RKO (cell line): Measurements from ENCODE around the gene DDX47.
"Not testable (repeated sequence)": the region's sequence is repeated elsewhere in the genome, so short reads cannot be mapped to it uniquely, and the experiment has no call there.

Experiments used
- DNase-seq: peaks from one replicate; pipeline ENCODE4 v3.0.0-alpha.2; 2016; ENCODE audit warnings: low spot score

The DDX47 gene

DNA sequence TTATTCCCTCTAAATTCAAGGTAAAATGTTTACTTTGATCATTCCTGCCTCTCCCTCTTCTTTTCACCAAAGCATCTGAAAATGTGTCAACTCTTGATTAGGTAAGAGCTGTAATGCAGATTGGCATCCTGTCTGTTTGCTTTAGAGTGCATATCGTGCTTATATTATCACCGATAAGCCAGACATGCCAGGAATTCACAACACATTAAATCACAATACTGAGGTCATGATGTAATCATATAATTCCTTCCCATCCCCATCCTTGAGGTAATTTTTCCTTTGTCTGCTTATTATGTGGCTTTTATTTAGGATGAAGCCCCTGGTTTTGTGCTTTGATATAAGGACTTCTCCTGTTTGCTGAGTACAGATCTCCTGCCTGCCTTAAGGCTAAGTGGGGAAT is 10.2 kb downstream of the DDX47 start:
- no peak for DNase-seq

DNA sequence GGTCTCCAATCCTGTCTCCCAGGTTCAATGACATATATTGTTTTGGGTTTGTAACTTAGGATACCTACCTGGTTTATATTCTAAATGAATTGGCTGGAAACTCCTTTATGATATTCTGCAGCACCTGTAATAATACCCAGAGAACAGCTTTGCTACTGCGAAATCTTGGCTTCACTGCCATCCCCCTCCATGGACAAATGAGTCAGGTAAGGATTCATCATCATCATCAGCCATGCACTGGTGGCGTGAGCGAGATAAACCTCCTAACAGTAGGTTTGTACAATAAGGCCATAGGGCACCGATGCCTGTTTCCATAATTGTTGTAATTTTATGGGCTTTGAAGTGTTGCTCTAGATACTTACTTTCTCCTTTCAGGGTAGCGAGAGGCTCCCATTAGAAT is 10.7 kb downstream of the DDX47 start:
- no peak for DNase-seq

DNA sequence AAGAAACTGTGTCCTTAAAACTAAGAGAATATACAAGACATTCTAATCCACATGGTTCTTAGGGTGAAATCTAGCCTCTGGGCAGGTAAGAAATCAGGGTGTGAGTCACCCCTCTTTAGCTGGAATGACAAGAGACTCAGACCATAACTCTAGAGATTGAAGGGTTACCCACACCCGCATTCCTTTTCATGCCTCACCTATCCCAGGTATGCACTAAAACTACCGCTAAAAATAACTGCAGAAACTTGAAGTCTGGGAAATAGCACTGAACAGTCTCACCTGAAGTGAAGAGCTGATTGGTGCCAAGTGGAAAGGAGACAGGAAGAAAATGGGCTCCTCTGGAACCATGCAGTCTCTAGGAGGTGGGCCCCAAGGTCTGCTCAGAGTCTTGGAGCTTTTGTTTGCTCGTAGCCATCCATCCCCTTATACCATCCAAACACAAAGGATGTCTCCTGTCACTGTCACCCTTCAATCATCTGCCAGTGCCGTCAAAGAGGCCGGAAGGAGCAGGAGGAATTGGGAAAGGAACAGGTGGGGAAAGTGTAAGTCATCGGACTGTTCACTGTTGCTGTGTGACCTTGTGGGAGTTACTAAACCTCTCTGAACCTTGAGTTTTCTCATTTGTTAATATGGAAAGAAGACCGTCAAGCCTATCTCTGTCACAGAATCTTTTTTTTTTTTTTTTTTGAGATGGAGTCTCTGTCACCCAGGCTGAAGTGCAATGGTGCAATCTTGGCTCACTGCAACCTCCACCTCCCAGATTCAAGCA is 22.4 kb downstream of the DDX47 start:
- DNase-seq = no peak

DNA sequence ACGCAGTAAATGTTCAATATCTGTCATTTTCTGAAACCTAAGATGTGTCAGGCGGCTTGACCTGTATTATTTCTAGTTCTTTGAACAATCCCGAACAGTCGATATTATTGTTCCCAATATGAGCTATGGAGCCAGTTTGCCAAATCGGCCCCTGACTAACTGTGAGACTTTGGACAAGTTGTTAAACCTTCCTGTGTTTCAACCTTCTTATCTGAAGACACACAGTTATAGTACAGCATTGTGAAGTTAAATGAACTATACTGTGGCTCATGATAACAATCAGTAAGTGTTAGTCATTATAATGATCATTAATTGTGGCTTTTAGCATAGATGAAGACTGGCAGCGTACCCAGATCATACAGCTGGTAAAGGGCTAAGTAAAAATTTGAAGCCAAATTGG is 23.4 kb downstream of the DDX47 start:
- no peak for DNase-seq

DNA sequence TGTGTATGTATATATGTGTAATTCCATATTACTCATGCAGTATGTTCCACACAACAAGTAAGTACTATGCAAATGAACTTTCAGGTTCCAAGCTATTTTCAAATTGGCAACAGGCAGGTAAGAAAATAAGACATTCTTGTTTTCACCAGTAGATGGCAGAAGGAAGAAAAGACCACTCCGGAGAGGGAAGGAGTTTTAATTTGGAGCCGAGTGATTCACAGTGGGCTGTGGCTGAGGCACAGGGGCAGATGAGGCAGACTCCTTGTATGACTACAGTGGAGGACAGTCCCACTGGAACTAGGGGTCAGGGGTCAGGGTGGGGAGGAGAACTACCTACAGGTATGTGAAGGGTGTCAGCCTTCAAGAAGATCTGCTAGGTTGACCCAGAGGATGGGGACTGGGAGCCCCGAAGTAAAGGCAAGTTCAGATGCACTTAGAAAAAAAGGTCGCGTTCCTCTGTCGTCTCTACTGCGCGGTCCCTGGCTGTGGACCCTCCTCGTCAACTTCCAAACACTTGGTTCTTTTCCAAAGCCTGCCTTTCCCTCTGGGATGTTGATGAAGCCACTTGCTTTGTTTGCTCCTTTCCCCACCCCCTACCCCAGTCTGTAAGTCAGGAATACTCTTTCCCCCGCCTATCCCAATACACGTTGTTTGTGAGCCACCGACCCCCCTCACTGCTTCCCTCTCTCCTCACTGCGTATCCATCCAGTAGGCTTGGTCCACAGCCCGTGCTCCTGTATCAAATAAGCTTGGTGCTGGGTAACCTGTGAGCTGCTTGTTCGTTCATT is 24.1 kb downstream of the DDX47 start:
- peak; percentile 86 for DNase-seq

- DNase-seq = no peak
Observed at GRCh38 chr12:12837813-12838153, 24.6 kb downstream of the DDX47 start.

GRCh38 chr12:12839003-12839395 is 25.9 kb downstream of the DDX47 start:
- no peak for DNase-seq

DNA sequence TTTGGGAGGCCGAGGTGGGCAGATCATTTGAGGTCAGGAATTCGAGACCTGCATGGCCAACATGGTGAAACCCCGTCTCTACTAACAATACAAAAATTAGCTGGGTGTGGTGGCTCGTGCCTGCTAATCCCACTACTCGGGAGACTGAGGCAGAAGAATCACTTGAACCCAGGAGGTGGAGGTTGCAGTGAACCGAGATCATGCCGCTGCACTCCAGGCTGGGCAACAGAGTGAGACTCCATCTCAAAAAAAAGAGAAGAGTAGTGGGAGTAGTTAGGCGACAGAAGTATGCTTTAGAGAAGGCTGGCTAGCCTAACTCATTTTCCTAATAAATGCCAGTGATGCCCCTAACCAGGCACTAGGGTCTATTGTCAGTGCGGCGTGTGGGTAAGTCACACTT is 26.3 kb downstream of the DDX47 start:
- not testable (repeated sequence) for DNase-seq

- DNase-seq = peak; percentile 70
Observed at GRCh38 chr12:12839873-12840579, 26.9 kb downstream of the DDX47 start.

DNA sequence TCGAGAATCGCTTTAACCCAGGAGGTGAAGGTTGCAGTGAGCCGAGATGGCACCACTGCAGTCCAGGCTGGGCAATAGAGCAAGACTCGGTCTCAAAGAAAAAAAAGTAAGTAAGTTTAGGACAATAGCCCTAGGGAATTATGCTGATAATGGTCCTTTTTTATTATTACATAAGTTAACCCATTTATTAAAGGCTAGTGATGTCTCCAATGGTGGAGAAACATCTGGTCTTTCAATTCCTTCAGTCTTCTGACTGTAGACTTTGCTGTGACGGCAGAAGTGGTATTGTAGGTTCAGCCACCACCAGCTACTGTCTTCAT is 27.4 kb downstream of the DDX47 start:
- no peak for DNase-seq

DNA sequence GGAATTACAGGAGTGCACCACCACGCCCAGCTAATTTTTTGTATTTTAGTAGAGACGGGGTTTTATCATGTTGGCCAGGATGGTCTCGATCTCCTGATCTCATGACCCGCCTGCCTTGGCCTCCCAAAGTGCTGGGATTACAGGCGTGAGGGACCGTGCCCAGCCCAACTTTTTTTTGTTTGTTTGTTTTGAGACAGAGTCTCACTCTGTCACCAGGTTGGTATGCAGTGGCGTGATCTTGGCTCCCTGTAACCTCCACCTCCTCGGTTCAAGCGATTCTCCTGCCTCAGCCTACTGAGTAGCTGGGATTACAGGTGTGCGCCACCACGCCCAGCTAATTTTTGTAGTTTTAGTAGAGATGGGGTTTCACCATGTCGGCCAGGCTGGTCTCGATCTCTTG is 28.3 kb downstream of the DDX47 start:
- not testable (repeated sequence) for DNase-seq

GRCh38 chr12:12845794-12846243 is 32.7 kb downstream of the DDX47 start:
- DNase-seq = no peak

DNA sequence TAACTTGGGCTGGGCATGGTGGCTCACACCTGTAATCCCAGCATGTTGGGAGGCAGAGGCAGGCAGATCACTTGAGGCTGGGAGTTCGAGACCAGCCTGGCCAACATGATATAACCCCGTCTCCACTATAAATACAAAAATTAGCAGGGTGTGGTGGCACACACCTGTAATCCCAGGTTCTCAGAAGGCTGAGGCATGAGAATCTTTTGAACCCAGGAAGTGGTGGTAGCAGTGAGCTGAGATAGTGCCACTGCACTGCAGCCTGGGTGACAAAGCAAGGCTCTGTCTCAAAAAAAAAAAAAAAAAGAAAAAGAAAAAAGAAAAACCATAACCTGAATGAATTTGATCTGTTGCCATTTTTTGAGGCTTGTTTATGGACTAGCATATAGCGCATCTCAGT is 33.6 kb downstream of the DDX47 start:
- DNase-seq = not testable (repeated sequence)

GRCh38 chr12:12853435-12853834 is 40.3 kb downstream of the DDX47 start:
- DNase-seq = no peak

GRCh38 chr12:12859690-12860089 is 46.5 kb downstream of the DDX47 start:
- DNase-seq = peak; percentile 14

DNA sequence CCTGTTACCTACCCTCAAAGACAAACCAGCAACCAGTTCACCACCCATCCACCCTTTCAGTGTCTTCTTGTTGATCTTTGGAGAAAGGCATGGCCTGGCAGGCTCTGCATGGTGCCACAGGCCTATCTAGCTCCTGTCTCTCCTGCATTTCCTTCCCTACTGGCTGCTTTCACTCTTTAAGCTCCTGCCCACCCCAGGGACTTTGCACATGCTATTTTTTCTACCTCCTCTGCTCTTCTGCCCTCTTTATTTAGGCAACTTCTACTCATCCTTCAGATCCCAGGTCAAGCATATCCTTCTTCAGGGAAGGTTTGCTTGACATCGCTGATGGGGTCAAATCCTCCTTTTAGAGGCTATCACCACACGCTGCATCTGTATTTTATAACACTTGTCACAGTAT is 51.1 kb downstream of the DDX47 start:
- DNase-seq = no peak

DNA sequence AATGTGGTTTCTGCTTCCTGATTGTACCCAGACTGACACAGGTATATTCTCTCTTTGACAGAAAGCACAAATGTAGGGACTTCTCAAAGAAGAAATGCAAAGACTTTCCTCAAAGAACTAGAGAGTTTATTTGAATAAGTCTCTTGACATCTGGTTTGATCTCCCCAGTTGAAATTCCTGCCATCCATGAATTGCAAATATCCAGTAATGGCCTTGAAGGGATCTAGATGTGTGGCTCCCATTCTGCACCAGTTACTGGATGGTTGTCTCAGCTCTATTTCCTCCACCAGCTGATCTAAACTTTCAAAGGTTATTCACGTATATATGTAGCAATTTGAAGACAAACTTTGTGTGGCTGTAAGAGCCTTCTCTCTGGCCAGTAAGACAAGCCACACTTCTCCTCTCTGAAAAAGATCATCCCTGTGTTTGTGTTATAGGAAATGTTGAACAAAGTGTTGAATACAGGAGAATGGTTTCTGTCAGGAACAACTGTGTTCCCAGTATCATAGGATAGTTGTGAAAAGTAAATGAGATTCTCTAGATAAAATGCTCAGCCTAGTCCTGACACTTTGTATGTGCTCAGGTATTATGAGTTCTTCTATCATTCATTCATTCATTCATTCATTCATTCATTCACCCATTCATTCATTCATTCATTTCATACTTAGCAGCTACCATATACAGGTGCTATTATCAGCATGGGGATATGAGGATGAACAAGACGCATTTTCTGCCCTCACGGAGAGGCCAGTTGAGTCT is 55.5 kb downstream of the DDX47 start:
- no peak for DNase-seq

DNA sequence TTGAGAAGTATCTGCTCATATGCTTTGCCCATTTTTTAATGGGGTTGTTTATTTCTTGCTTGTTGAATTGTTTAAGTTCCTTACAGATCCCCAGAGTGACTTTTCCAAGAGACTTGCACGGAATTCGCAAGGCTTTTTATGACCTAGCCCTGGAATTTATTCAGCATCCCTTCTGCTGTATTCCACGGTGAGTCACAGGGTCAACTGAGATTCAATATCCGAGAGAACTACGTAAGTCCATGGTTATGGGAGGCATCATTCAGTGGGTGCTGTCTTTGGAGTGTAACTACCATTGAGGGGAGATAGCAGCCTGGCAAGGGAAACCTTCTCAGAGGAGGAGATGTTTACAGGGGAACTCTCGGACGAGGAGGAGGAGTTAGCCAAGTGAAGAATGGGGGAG is 57.3 kb downstream of the DDX47 start:
- no peak for DNase-seq

GRCh38 chr12:12871587-12872138 is 58.5 kb downstream of the DDX47 start:
- no peak for DNase-seq

- peak; percentile 48 for DNase-seq
Observed at GRCh38 chr12:12872139-12872933, 59.2 kb downstream of the DDX47 start.

DNA sequence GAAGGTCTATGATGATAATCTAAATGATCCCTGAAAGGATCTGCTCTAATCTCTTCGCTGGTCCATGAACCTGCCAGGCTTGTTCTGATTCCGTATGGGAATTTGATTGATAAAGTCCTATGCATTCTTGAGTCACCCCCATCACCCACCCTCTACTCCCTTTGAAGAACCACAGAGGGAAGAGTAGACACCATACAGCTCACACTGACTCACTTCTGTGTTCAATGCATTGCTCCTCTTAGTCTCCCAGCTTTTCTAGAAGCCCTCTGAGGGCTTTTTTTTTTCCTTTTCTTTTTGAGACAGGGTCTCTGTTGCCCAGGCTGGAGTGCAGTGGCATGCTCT is 59.8 kb downstream of the DDX47 start:
- peak; percentile 18 for DNase-seq
